ENCODE data around the gene CEPT1.
A peak's percentile ranks its signal among the peaks of the same experiment; 100 is the strongest.

CEPT1 gene

GRCh38 chr1:111203681-111204200, 63.7 kb downstream of the CEPT1 start:
- peak; percentile 73 to 81 for DNase-seq
- Histone ChIP-seq H3K9me3 (no peaks in the 10 kb centered on the region), H3K27me3 (peaks cover 0 to 40% of the 10 kb centered on the region in 2 donors), H3K4me1 (peaks cover 0 to 37% (median 14%) of the 10 kb centered on the region in 4 donors), H3K4me3 (peak overlapping the region; percentile 53 to 74), H3K27ac (peak overlapping the region in 1 of 2 donors; percentile 42), H3K36me3 (no peaks in the 10 kb centered on the region)
- no peak for TF ChIP-seq CTCF (IDR thresholded peaks at IDR 0.05)
- intact Hi-C loops (cut with DNase I; ENCODE audit: low total_unique reads): no loop called here

- Histone ChIP-seq H3K36me3 (no peaks in the 10 kb centered on the region), H3K4me3 (peak overlapping the region; percentile 53 to 74), H3K27ac (peak overlapping the region in 1 of 2 donors; percentile 42), H3K9me3 (no peaks in the 10 kb centered on the region), H3K4me1 (peaks cover 0 to 37% (median 14%) of the 10 kb centered on the region in 4 donors), H3K27me3 (peaks cover 0 to 37% of the 10 kb centered on the region in 2 donors)
- intact Hi-C loops (cut with DNase I; ENCODE audit: low total_unique reads): no loop called here
- DNase-seq: peak in 1 of 2 donors; percentile 71
- TF ChIP-seq CTCF (IDR thresholded peaks at IDR 0.05): no peak
Measured at GRCh38 chr1:111204201-111204982, 64.4 kb downstream of the CEPT1 start.

GRCh38 chr1:111204983-111205713, 65.1 kb downstream of the CEPT1 start:
- H3K27ac ChIP-seq: no peak overlapping the region
- peak overlapping the region in 1 of 2 donors; percentile 74 for H3K4me3 ChIP-seq

GRCh38 chr1:111205714-111206050, 65.7 kb downstream of the CEPT1 start:
- no peak for TF ChIP-seq CTCF (IDR thresholded peaks at IDR 0.05)
- H3K9me3 ChIP-seq: no peaks in the 10 kb centered on the region
- H3K36me3 ChIP-seq: no peaks in the 10 kb centered on the region
- intact Hi-C loops (cut with DNase I; ENCODE audit: low total_unique reads): no loop called here
- no peak overlapping the region for H3K4me3 ChIP-seq
- H3K27ac ChIP-seq: no peak overlapping the region
- peaks cover 0 to 37% (median 14%) of the 10 kb centered on the region in 4 donors for H3K4me1 ChIP-seq
- DNase-seq: no peak
- H3K27me3 ChIP-seq: peaks cover 0 to 36% of the 10 kb centered on the region in 2 donors

More at GRCh38 chr1:111204983-111205713, 65.1 kb downstream of the CEPT1 start:
- DNase-seq: no peak
- H3K4me1 ChIP-seq: peaks cover 0 to 37% (median 14%) of the 10 kb centered on the region in 4 donors
- intact Hi-C loops (cut with DNase I; ENCODE audit: low total_unique reads): no loop called here
- H3K27me3 ChIP-seq: peaks cover 0 to 36% of the 10 kb centered on the region in 2 donors
- H3K36me3 ChIP-seq: no peaks in the 10 kb centered on the region
- H3K9me3 ChIP-seq: no peaks in the 10 kb centered on the region
- no peak for TF ChIP-seq CTCF (IDR thresholded peaks at IDR 0.05)

GRCh38 chr1:111208921-111209320, 68.9 kb downstream of the CEPT1 start:
- no peak overlapping the region for H3K27ac ChIP-seq
- intact Hi-C loops (cut with DNase I; ENCODE audit: low total_unique reads): no loop called here
- no peaks in the 10 kb centered on the region for H3K36me3 ChIP-seq
- H3K4me3 ChIP-seq: no peak overlapping the region
- TF ChIP-seq CTCF (IDR thresholded peaks at IDR 0.05): no peak
- peaks cover 0 to 15% (median 8%) of the 10 kb centered on the region in 4 donors for H3K4me1 ChIP-seq
- DNase-seq: no peak
- peaks cover 0 to 23% of the 10 kb centered on the region in 2 donors for H3K27me3 ChIP-seq
- H3K9me3 ChIP-seq: no peaks in the 10 kb centered on the region

Data from tibial artery (tissue), 4 donors.